K562 (cell line): ENCODE measurements around the gene LMLN. TPM values are rescaled to one million over a fixed set of nuclear protein-coding genes. Genes with fewer than 3 reads are reported as not detected.

Experiments used
- ATF1 ChIP-seq, 2 experiments: fragments of 450-650 bp in 1 of 2; IDR thresholded peaks; 2 replicates each; pipeline ENCODE4 v1.6.1; 2016; ENCODE audit warnings: missing compliant biosample characterization in 1 of 2, missing genetic modification characterization in 1 of 2
- CBX2 ChIP-seq: fragments of 200-600 bp; sonication (generic); IDR thresholded peaks from one replicate; pipeline ENCODE4 v1.6.1; 2012; ENCODE audit warnings: mild to moderate bottlenecking, low read length, inconsistent platforms; ENCODE audit not compliant: insufficient read depth, poor library complexity, severe bottlenecking
- ETS2 ChIP-seq: IDR thresholded peaks from 2 replicates; pipeline ENCODE4 v1.6.1; 2016; ENCODE audit warnings: borderline replicate concordance, missing genetic modification characterization, mild to moderate bottlenecking, moderate library complexity, missing compliant biosample characterization; ENCODE audit not compliant: poor library complexity, severe bottlenecking
- HDAC3 ChIP-seq: fragments of 450-650 bp; IDR thresholded peaks from 2 replicates; pipeline ENCODE4 v1.6.1; 2018; ENCODE audit warnings: borderline replicate concordance, mild to moderate bottlenecking, moderate library complexity; ENCODE audit not compliant: partially characterized antibody
- HMG20B ChIP-seq: fragments of 250-450 bp; sonication (Bioruptor Pico); IDR thresholded peaks from 2 replicates; pipeline ENCODE4 v1.5.0; 2021; ENCODE audit warnings: mild to moderate bottlenecking
- JUN ChIP-seq, 2 experiments: sonication (generic) in 1 of 2; formaldehyde crosslinking in 1 of 2; IDR thresholded peaks; 2 replicates each; pipeline versions ENCODE4 v1.6.1 to v1.8.0; 2012 to 2022; ENCODE audit warnings: borderline replicate concordance in 2 of 2, mild to moderate bottlenecking in 2 of 2, improper control_type of control experiment in 1 of 2, low read depth in 1 of 2, low read length in 1 of 2, missing genetic modification reagents in 1 of 2
- MCM5 ChIP-seq: fragments of 450-650 bp; IDR thresholded peaks from 2 replicates; pipeline ENCODE4 v1.6.1; 2016; ENCODE audit warnings: low read depth
- PHF20 ChIP-seq: fragments of 450-650 bp; IDR thresholded peaks from 2 replicates; pipeline ENCODE4 v1.6.1; 2018; ENCODE audit not compliant: partially characterized antibody
- TAF7 ChIP-seq: fragments of 450-650 bp; IDR thresholded peaks from 2 replicates; pipeline ENCODE4 v1.6.1; 2016; ENCODE audit warnings: missing genetic modification characterization, missing compliant biosample characterization
- ZC3H8 ChIP-seq: fragments of 450-650 bp; IDR thresholded peaks from 2 replicates; pipeline ENCODE4 v1.6.1; 2017
- ZNF444 ChIP-seq: fragments of 250-450 bp; sonication (Bioruptor Pico); IDR thresholded peaks from 2 replicates; pipeline ENCODE4 v1.4.0; 2020; ENCODE audit warnings: mild to moderate bottlenecking, moderate library complexity
- polyA plus RNA-seq, 8 experiments: library from polyadenylated mRNA; depleted of rRNA in 4 of 8; stranded (reverse) in 5 of 8; unstranded in 3 of 8; fragments of >200 nt; fragmentation: Nextera tagmentation in 2 of 8; fragmentation: Illumina TruSeq in 1 of 8; extraction: Ambion mirVana in 2 of 8; extraction: Trizol in 1 of 8; gene quantifications; 2 replicates each; pipeline versions ENCODE4 v1.2.1 to v1.2.3, GENCODE V29; 2011 to 2014; ENCODE audit warnings: inconsistent platforms in 1 of 8, missing spikeins in 1 of 8
- total RNA-seq, 7 experiments: library from RNA; depleted of rRNA in 6 of 7; stranded (reverse); fragments of >200 nt in 6 of 7; fragmentation: Illumina TruSeq in 2 of 7; extraction: Trizol in 2 of 7; gene quantifications; 2 replicates each; pipeline versions ENCODE4 v1.2.1 to v1.2.3, GENCODE V29; 2011 to 2021; ENCODE audit warnings: low replicate concordance in 1 of 7
- TF ChIP-seq, protein P1 (sequence below): sonication (generic); formaldehyde crosslinking; IDR thresholded peaks from 2 replicates; pipeline ENCODE4 v1.8.1; 2022; ENCODE audit warnings: missing genetic modification reagents
- TF ChIP-seq, protein P2 (sequence below): fragments of 450-650 bp; IDR thresholded peaks from 2 replicates; pipeline ENCODE4 v1.6.1; 2016; ENCODE audit warnings: low read depth, mild to moderate bottlenecking, moderate library complexity
- TF ChIP-seq, protein P3 (sequence below): sonication (generic); formaldehyde crosslinking; IDR thresholded peaks from 2 replicates; pipeline ENCODE4 v1.8.0; 2022; ENCODE audit warnings: missing genetic modification reagents, mild to moderate bottlenecking, moderate library complexity, borderline replicate concordance
- TF ChIP-seq, protein P4 (sequence below): fragments of 250-450 bp; sonication (Bioruptor Pico); IDR thresholded peaks from 2 replicates; pipeline ENCODE4 v1.4.0; 2020

Gene LMLN
- total and polyA plus RNA-seq, 9 of the 15 experiments (the other 6 are each of a cell fraction or from before 2014, with no cell fraction given) = 2.2 to 15.9 (median 6.9) TPM

DNA sequence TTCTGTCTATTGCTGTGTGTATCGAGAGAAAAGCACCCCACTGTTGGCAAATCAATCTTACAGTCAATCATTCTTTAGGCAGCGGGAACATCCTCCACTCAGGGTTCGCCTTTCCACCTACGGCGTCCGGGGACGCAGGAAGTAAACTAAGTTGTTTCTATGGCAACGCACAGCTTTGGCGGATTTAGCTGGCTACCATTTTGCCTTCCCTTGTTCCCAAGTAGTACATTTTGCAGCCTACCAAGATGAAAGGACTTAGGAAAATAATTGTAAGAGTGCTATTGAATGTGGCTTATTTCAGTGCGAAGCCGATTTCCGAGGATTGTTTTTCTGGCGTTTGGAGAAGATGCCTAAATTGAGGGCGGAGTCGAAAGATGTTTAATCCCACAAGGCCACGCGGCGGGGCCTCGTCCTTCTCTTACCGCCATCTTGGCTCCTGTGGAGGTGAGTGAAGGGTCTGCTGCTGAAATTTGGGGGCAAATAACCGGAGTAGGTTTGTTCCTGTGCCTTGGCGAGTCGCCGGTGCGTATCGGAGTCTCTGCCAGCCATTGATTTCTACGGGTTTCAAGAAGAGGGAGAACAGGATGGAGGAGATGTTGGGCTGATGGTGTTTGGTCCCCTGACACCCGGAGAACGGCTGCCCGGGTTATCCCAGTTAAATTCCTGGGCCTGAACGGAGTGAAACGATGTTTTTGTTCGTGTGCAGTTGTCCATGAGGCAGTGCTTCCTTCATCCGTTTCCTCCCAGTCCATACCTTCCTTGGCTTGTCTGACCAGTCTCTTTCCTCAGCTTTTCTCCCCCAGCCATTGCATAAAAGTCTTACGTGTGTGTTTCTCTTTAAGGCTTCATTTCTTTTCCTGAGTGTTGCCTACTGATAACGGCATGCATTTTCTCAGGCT is 10.0 kb upstream of the LMLN start, which contains the start of gene RPL35A (continued):
- TF ChIP-seq ZC3H8 = no peak
- no peak for TF ChIP-seq ETS2 (tag)
- TF ChIP-seq, protein P1, sequence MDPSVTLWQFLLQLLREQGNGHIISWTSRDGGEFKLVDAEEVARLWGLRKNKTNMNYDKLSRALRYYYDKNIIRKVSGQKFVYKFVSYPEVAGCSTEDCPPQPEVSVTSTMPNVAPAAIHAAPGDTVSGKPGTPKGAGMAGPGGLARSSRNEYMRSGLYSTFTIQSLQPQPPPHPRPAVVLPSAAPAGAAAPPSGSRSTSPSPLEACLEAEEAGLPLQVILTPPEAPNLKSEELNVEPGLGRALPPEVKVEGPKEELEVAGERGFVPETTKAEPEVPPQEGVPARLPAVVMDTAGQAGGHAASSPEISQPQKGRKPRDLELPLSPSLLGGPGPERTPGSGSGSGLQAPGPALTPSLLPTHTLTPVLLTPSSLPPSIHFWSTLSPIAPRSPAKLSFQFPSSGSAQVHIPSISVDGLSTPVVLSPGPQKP (CRISPR knock-in tag) = no peak
- peak; percentile 99 for TF ChIP-seq TAF7 (tag)
- no peak for TF ChIP-seq ATF1 (CRISPR knock-in tag; IDR thresholded peaks at IDR 0.05)
- TF ChIP-seq ATF1 (tag; IDR thresholded peaks at IDR 0.05) = peak; percentile 59
- TF ChIP-seq HDAC3 = peak; percentile 44
- peak; percentile 45; the same call in 1 of the 2 replicates for TF ChIP-seq JUN (IDR thresholded peaks at IDR 0.05; ENCODE audit: borderline replicate concordance, low read depth, low read length)
- no peak for TF ChIP-seq JUN (CRISPR knock-in tag; IDR thresholded peaks at IDR 0.05; ENCODE audit: borderline replicate concordance)
- TF ChIP-seq, protein P2, sequence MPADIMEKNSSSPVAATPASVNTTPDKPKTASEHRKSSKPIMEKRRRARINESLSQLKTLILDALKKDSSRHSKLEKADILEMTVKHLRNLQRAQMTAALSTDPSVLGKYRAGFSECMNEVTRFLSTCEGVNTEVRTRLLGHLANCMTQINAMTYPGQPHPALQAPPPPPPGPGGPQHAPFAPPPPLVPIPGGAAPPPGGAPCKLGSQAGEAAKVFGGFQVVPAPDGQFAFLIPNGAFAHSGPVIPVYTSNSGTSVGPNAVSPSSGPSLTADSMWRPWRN = 0 out of 2 replicates have a peak, but pooled peaks have one; percentile 35
- TF ChIP-seq, protein P3, sequence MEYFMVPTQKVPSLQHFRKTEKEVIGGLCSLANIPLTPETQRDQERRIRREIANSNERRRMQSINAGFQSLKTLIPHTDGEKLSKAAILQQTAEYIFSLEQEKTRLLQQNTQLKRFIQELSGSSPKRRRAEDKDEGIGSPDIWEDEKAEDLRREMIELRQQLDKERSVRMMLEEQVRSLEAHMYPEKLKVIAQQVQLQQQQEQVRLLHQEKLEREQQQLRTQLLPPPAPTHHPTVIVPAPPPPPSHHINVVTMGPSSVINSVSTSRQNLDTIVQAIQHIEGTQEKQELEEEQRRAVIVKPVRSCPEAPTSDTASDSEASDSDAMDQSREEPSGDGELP (CRISPR knock-in tag) = peak; percentile 55
- no peak for TF ChIP-seq ZNF444 (CRISPR knock-in tag)
- no peak for TF ChIP-seq HMG20B (CRISPR knock-in tag)
- no peak for TF ChIP-seq MCM5
- peak; percentile 93 for TF ChIP-seq PHF20
- TF ChIP-seq CBX2 = no peak
- TF ChIP-seq, protein P4, sequence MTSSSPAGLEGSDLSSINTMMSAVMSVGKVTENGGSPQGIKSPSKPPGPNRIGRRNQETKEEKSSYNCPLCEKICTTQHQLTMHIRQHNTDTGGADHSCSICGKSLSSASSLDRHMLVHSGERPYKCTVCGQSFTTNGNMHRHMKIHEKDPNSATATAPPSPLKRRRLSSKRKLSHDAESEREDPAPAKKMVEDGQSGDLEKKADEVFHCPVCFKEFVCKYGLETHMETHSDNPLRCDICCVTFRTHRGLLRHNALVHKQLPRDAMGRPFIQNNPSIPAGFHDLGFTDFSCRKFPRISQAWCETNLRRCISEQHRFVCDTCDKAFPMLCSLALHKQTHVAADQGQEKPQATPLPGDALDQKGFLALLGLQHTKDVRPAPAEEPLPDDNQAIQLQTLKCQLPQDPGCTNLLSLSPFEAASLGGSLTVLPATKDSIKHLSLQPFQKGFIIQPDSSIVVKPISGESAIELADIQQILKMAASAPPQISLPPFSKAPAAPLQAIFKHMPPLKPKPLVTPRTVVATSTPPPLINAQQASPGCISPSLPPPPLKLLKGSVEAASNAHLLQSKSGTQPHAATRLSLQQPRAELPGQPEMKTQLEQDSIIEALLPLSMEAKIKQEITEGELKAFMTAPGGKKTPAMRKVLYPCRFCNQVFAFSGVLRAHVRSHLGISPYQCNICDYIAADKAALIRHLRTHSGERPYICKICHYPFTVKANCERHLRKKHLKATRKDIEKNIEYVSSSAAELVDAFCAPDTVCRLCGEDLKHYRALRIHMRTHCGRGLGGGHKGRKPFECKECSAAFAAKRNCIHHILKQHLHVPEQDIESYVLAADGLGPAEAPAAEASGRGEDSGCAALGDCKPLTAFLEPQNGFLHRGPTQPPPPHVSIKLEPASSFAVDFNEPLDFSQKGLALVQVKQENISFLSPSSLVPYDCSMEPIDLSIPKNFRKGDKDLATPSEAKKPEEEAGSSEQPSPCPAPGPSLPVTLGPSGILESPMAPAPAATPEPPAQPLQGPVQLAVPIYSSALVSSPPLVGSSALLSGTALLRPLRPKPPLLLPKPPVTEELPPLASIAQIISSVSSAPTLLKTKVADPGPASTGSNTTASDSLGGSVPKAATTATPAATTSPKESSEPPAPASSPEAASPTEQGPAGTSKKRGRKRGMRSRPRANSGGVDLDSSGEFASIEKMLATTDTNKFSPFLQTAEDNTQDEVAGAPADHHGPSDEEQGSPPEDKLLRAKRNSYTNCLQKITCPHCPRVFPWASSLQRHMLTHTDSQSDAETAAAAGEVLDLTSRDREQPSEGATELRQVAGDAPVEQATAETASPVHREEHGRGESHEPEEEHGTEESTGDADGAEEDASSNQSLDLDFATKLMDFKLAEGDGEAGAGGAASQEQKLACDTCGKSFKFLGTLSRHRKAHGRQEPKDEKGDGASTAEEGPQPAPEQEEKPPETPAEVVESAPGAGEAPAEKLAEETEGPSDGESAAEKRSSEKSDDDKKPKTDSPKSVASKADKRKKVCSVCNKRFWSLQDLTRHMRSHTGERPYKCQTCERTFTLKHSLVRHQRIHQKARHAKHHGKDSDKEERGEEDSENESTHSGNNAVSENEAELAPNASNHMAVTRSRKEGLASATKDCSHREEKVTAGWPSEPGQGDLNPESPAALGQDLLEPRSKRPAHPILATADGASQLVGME (CRISPR knock-in tag) = no peak
